Activated naive CD4-positive, alpha-beta T cell treated with Interleukin-2 at 50 U/mL for 16 hours (primary cell): ENCODE data around the gene MYEOV.

Source experiments
- DNase-seq: peaks from one replicate; pipeline ENCODE4 v3.0.0-alpha.2; 2020

Gene MYEOV

GRCh38 chr11:69267395-69267805 lies 26.6 kb upstream of the MYEOV start:
- no peak for DNase-seq

GRCh38 chr11:69268911-69269310 lies 25.0 kb upstream of the MYEOV start:
- DNase-seq, result no peak

GRCh38 chr11:69269388-69269787 lies 24.6 kb upstream of the MYEOV start:
- DNase-seq, result no peak

GRCh38 chr11:69269926-69270697 lies 23.8 kb upstream of the MYEOV start:
- DNase-seq, result no peak

GRCh38 chr11:69270941-69271340 lies 23.0 kb upstream of the MYEOV start:
- no peak for DNase-seq

GRCh38 chr11:69272055-69272454 lies 21.9 kb upstream of the MYEOV start:
- no peak for DNase-seq

- no peak for DNase-seq
These were observed 21.0 kb upstream of the MYEOV start for GRCh38 chr11:69272831-69273485.

- no peak for DNase-seq
These were observed 20.4 kb upstream of the MYEOV start for GRCh38 chr11:69273571-69273970.

GRCh38 chr11:69274531-69275016 lies 19.4 kb upstream of the MYEOV start:
- DNase-seq, result no peak

GRCh38 chr11:69275178-69275577 lies 18.8 kb upstream of the MYEOV start:
- DNase-seq, result no peak

GRCh38 chr11:69276165-69276564 lies 17.8 kb upstream of the MYEOV start:
- DNase-seq, result no peak

GRCh38 chr11:69277074-69277809 lies 16.7 kb upstream of the MYEOV start:
- DNase-seq, result no peak

- DNase-seq, result no peak
These were observed 15.7 kb upstream of the MYEOV start for GRCh38 chr11:69278091-69278867.

GRCh38 chr11:69280451-69280850 lies 13.5 kb upstream of the MYEOV start:
- no peak for DNase-seq

GRCh38 chr11:69280994-69281393 lies 13.0 kb upstream of the MYEOV start:
- DNase-seq, result no peak

- DNase-seq, result no peak
These were observed 10.5 kb upstream of the MYEOV start for GRCh38 chr11:69283446-69283845.

GRCh38 chr11:69284081-69284511 lies 9.9 kb upstream of the MYEOV start:
- no peak for DNase-seq

- no peak for DNase-seq
These were observed 8.9 kb upstream of the MYEOV start for GRCh38 chr11:69285091-69285490.

GRCh38 chr11:69285766-69286165 lies 8.2 kb upstream of the MYEOV start:
- no peak for DNase-seq

- DNase-seq, result no peak
These were observed 7.3 kb upstream of the MYEOV start for GRCh38 chr11:69286374-69287371.
